Sigmoid colon (tissue), 4 donors: ENCODE results near the gene SRRM2.

Source experiments
- POLR2A ChIP-seq, 2 donors: fragments of 450-650 bp; IDR thresholded peaks; one replicate each; pipeline ENCODE4 v1.6.1; 2016; ENCODE audit warnings: antibody characterized with exemption in 2 of 2, mild to moderate bottlenecking in 2 of 2, moderate library complexity in 2 of 2
- POLR2AphosphoS5 ChIP-seq, 4 donors: sonication (generic); formaldehyde crosslinking; IDR thresholded peaks; one replicate each; pipeline ENCODE4 v1.6.1; 2017; ENCODE audit warnings: antibody characterized with exemption in 4 of 4

DNA sequence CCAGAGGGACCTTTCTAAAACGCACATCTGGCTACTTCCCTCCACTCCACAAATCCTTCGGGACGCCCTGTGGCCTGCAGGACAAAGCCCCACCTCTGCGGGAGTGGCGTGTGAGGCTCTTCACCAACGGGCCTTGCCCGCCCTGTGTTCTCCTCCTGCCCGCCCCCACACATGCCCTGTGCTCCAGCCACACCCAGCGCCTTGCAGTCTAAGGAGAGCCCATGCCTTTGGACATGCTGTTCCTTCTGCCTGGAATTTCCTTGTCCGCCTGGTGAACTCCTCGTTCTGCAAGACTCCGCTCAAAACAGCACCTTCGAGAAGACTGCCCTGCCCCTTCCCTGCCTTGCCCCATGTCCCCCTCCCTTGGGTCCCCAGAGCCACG, 17.2 kb downstream of the SRRM2 start:
- TF ChIP-seq POLR2AphosphoS5 (IDR thresholded peaks at IDR 0.05) (no peak), POLR2A (IDR thresholded peaks at IDR 0.05) (no peak)
